Neural cell (in vitro differentiated cells): ENCODE measurements around the gene IL17RB.

ENCODE experiments used
- RAD21 ChIP-seq: fragments of 450-650 bp; conservative IDR thresholded peaks from 2 replicates; pipeline ENCODE4 v1.6.1; 2014; ENCODE audit warnings: antibody characterized with exemption, mild to moderate bottlenecking, moderate library complexity
- TF ChIP-seq, protein P1 (sequence below): fragments of 450-650 bp; IDR thresholded peaks from 2 replicates; pipeline ENCODE4 v1.5.1; 2014; ENCODE audit warnings: antibody characterized with exemption, mild to moderate bottlenecking, moderate library complexity; ENCODE audit not compliant: poor library complexity, severe bottlenecking

GRCh38 chr3:53805463-53806159, 40.8 kb upstream of the IL17RB start:
- TF ChIP-seq, protein P1, sequence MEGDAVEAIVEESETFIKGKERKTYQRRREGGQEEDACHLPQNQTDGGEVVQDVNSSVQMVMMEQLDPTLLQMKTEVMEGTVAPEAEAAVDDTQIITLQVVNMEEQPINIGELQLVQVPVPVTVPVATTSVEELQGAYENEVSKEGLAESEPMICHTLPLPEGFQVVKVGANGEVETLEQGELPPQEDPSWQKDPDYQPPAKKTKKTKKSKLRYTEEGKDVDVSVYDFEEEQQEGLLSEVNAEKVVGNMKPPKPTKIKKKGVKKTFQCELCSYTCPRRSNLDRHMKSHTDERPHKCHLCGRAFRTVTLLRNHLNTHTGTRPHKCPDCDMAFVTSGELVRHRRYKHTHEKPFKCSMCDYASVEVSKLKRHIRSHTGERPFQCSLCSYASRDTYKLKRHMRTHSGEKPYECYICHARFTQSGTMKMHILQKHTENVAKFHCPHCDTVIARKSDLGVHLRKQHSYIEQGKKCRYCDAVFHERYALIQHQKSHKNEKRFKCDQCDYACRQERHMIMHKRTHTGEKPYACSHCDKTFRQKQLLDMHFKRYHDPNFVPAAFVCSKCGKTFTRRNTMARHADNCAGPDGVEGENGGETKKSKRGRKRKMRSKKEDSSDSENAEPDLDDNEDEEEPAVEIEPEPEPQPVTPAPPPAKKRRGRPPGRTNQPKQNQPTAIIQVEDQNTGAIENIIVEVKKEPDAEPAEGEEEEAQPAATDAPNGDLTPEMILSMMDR: no peak
- no peak for TF ChIP-seq RAD21
